NK-92 (cell line): ENCODE results near the gene PGGHG.

Experiments
- DNase-seq: peaks from one replicate; lab custom pipeline; 2025; ENCODE audit not compliant: unreplicated experiment; lab: John Stamatoyannopoulos, UW

PGGHG gene

GRCh38 chr11:288478-289397, at the start of gene PGGHG:
PGGHG (plus strand) TSS chr11:289126; CDS start chr11:289817, 691 bp downstream.
- no peak for DNase-seq

- no peak for DNase-seq
These were observed 48.6 kb upstream of the PGGHG start for GRCh38 chr11:240315-240714.

GRCh38 chr11:241634-242033, 47.3 kb upstream of the PGGHG start:
- no peak for DNase-seq

- DNase-seq, result no peak
These were observed 44.5 kb upstream of the PGGHG start for GRCh38 chr11:244376-244775.

GRCh38 chr11:249062-249461, 39.9 kb upstream of the PGGHG start:
- no peak for DNase-seq

GRCh38 chr11:250274-250673, 38.7 kb upstream of the PGGHG start:
- DNase-seq, result no peak

- DNase-seq, result no peak
These were observed 38.1 kb upstream of the PGGHG start for GRCh38 chr11:250740-251299.

- no peak for DNase-seq
These were observed 37.4 kb upstream of the PGGHG start for GRCh38 chr11:251550-251949.

- DNase-seq, result no peak
These were observed 36.3 kb upstream of the PGGHG start for GRCh38 chr11:252666-253065.

- DNase-seq, result no peak
These were observed 35.6 kb upstream of the PGGHG start for GRCh38 chr11:253160-253885.

GRCh38 chr11:253886-254270, 35.0 kb upstream of the PGGHG start:
- no peak for DNase-seq

- DNase-seq, result no peak
These were observed 33.8 kb upstream of the PGGHG start for GRCh38 chr11:255176-255575.

GRCh38 chr11:255816-256215, 33.1 kb upstream of the PGGHG start:
- no peak for DNase-seq

- DNase-seq, result no peak
These were observed 31.8 kb upstream of the PGGHG start for GRCh38 chr11:256952-257737.

GRCh38 chr11:257766-258493, 31.0 kb upstream of the PGGHG start:
- no peak for DNase-seq

- no peak for DNase-seq
These were observed 29.5 kb upstream of the PGGHG start for GRCh38 chr11:259413-259812.

- DNase-seq, result no peak
These were observed 27.3 kb upstream of the PGGHG start for GRCh38 chr11:261624-262023.

- no peak for DNase-seq
These were observed 22.1 kb upstream of the PGGHG start for GRCh38 chr11:266676-267439.

GRCh38 chr11:267491-267994, 21.4 kb upstream of the PGGHG start:
- DNase-seq, result no peak
